DOHH2 (cell line): ENCODE measurements around the gene PPP2R2B.

ENCODE experiments used
- H3F3A ChIP-seq: fragments of 200-600 bp; sonication (generic), shearing (Covaris generic); 2 replicates; pipeline ENCODE4 v1.6.0; 2016; ENCODE audit warnings: antibody characterized with exemption, mild to moderate bottlenecking; ENCODE audit not compliant: control insufficient read depth, insufficient read depth
- H3K27ac ChIP-seq: fragments of 200-600 bp; sonication (generic); 2 replicates; pipeline ENCODE4 v1.5.1; 2014; ENCODE audit warnings: low read depth, mild to moderate bottlenecking, low read length, moderate library complexity
- H3K27me3 ChIP-seq: fragments of 200-600 bp; sonication (generic); 2 replicates; pipeline ENCODE4 v1.6.1; 2014; ENCODE audit warnings: mild to moderate bottlenecking, low read length, mixed read lengths; ENCODE audit not compliant: control insufficient read depth
- H3K36me3 ChIP-seq: fragments of 200-600 bp; sonication (generic); 2 replicates; pipeline ENCODE4 v1.6.1; 2014; ENCODE audit warnings: mild to moderate bottlenecking, low read length, moderate library complexity, mixed read lengths; ENCODE audit not compliant: control insufficient read depth
- H3K4me1 ChIP-seq: fragments of 200-600 bp; sonication (generic); 2 replicates; pipeline ENCODE4 v1.6.1; 2014; ENCODE audit warnings: mild to moderate bottlenecking, low read length, mixed read lengths; ENCODE audit not compliant: control insufficient read depth
- H3K4me2 ChIP-seq: fragments of 200-600 bp; sonication (generic); 2 replicates; pipeline ENCODE4 v1.6.0; 2014; ENCODE audit warnings: mild to moderate bottlenecking, low read length, moderate library complexity
- H3K4me3 ChIP-seq: fragments of 200-600 bp; sonication (generic); 2 replicates; pipeline ENCODE4 v1.5.1; 2014; ENCODE audit warnings: mild to moderate bottlenecking, low read length, mixed read lengths
- H3K79me2 ChIP-seq: fragments of 200-600 bp; sonication (generic); 2 replicates; pipeline ENCODE4 v1.6.1; 2014; ENCODE audit warnings: mild to moderate bottlenecking, low read length, mixed read lengths; ENCODE audit not compliant: control insufficient read depth
- H3K9me2 ChIP-seq: fragments of 200-600 bp; sonication (generic); replicated peaks from 2 replicates; pipeline ENCODE4 v1.6.1; 2014; ENCODE audit warnings: mild to moderate bottlenecking, low read length, mixed read lengths; ENCODE audit not compliant: control insufficient read depth
- H3K9me3 ChIP-seq: fragments of 200-600 bp; sonication (generic); 2 replicates; pipeline ENCODE4 v1.6.1; 2014; ENCODE audit warnings: antibody characterized with exemption, low read length, mixed read lengths; ENCODE audit not compliant: control insufficient read depth, insufficient read depth
- H4K20me1 ChIP-seq: fragments of 200-600 bp; sonication (generic); 2 replicates; pipeline ENCODE4 v1.6.0; 2014; ENCODE audit warnings: low read depth, mild to moderate bottlenecking, antibody characterized with exemption, low read length, moderate library complexity; ENCODE audit not compliant: control insufficient read depth, insufficient read depth
- EZH2phosphoT487 ChIP-seq: fragments of 200-600 bp; sonication (generic); IDR thresholded peaks from 2 replicates; pipeline ENCODE4 v1.6.1; 2017; ENCODE audit warnings: borderline replicate concordance, mild to moderate bottlenecking, antibody characterized with exemption, low read length, moderate library complexity, mixed read lengths
- TF ChIP-seq, protein P1 (sequence below): fragments of 200-600 bp; sonication (generic); IDR thresholded peaks from one replicate; pipeline ENCODE4 v1.5.1; 2014; ENCODE audit warnings: antibody characterized with exemption, mild to moderate bottlenecking, low read depth, low read length; ENCODE audit not compliant: poor library complexity, severe bottlenecking

The PPP2R2B gene

GRCh38 chr5:146718609-146719008, 159.9 kb downstream of the PPP2R2B start:
- TF ChIP-seq, protein P1, sequence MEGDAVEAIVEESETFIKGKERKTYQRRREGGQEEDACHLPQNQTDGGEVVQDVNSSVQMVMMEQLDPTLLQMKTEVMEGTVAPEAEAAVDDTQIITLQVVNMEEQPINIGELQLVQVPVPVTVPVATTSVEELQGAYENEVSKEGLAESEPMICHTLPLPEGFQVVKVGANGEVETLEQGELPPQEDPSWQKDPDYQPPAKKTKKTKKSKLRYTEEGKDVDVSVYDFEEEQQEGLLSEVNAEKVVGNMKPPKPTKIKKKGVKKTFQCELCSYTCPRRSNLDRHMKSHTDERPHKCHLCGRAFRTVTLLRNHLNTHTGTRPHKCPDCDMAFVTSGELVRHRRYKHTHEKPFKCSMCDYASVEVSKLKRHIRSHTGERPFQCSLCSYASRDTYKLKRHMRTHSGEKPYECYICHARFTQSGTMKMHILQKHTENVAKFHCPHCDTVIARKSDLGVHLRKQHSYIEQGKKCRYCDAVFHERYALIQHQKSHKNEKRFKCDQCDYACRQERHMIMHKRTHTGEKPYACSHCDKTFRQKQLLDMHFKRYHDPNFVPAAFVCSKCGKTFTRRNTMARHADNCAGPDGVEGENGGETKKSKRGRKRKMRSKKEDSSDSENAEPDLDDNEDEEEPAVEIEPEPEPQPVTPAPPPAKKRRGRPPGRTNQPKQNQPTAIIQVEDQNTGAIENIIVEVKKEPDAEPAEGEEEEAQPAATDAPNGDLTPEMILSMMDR: no peak
- no peak for TF ChIP-seq EZH2phosphoT487
- H4K20me1 ChIP-seq: no peaks in the 10 kb centered on the region
- H3K9me3 ChIP-seq: no peaks in the 10 kb centered on the region
- no peak overlapping the region for H3K27ac ChIP-seq
- no peaks in the 10 kb centered on the region for H3K27me3 ChIP-seq
- H3K9me2 ChIP-seq: no peaks in the 10 kb centered on the region
- H3K4me1 ChIP-seq: no peaks in the 10 kb centered on the region
- H3K4me3 ChIP-seq: no peak overlapping the region
- no peak overlapping the region for H3K4me2 ChIP-seq
- H3K36me3 ChIP-seq: no peaks in the 10 kb centered on the region
- no peaks in the 10 kb centered on the region for H3F3A ChIP-seq
- no peaks in the 10 kb centered on the region for H3K79me2 ChIP-seq

DNA sequence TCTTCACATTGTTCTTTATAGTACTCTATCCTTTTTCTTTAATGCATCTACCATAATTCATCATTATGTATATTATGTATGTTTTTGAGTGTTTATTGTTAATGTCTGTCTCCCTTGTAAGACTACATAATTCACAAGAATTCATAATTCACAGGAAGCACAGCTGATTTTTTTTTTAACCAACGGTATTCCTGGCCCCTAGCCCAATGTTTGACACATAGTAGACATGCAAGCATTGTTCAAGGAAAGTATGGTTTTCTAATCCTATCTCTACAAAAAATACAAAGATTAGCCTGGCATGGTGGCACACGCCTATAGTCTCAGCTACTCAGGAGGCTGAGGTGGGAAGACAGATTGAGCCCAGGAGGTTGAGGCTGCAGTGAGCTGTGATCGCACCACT, 160.6 kb downstream of the PPP2R2B start:
- H3K27me3 ChIP-seq: no peaks in the 10 kb centered on the region
- no peak overlapping the region for H3K4me3 ChIP-seq
- no peaks in the 10 kb centered on the region for H3K9me3 ChIP-seq
- H3F3A ChIP-seq: no peaks in the 10 kb centered on the region
- no peaks in the 10 kb centered on the region for H4K20me1 ChIP-seq
- no peaks in the 10 kb centered on the region for H3K36me3 ChIP-seq
- H3K27ac ChIP-seq: no peak overlapping the region
- no peak for TF ChIP-seq EZH2phosphoT487
- TF ChIP-seq, protein P1: no peak
- no peak overlapping the region for H3K4me2 ChIP-seq
- no peaks in the 10 kb centered on the region for H3K79me2 ChIP-seq
- no peaks in the 10 kb centered on the region for H3K4me1 ChIP-seq
- H3K9me2 ChIP-seq: no peaks in the 10 kb centered on the region

DNA sequence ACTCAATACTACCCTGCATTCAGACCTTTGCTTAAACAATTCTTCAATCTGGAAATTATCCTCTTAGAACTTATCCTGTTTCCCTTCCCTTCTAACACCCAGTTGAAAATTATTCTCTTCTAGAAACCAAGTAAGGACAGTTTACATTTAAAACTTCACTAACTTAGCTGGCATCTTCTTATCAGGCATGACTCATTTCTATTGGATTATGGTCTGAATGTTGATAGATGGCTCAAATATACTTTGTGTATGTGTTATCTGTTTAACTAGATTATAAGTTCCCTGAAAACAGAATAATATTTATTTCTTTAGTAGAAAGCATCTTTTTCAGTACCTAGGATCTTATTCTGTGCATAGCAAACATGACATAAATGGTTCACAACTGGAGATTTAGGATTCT, 161.9 kb downstream of the PPP2R2B start:
- Histone ChIP-seq H3K4me3 (no peak overlapping the region), H3K9me3 (no peaks in the 10 kb centered on the region), H3K9me2 (no peaks in the 10 kb centered on the region), H3K4me1 (no peaks in the 10 kb centered on the region), H3F3A (no peaks in the 10 kb centered on the region), H3K27me3 (no peaks in the 10 kb centered on the region), H3K27ac (no peak overlapping the region), H3K79me2 (no peaks in the 10 kb centered on the region), H4K20me1 (no peaks in the 10 kb centered on the region), H3K4me2 (no peak overlapping the region), H3K36me3 (no peaks in the 10 kb centered on the region)
- TF ChIP-seq EZH2phosphoT487: no peak
- TF ChIP-seq, protein P1: no peak

GRCh38 chr5:146710348-146710747, 168.2 kb downstream of the PPP2R2B start:
- H3K79me2 ChIP-seq: no peaks in the 10 kb centered on the region
- no peak overlapping the region for H3K4me2 ChIP-seq
- TF ChIP-seq, protein P1: no peak
- TF ChIP-seq EZH2phosphoT487: no peak
- no peak overlapping the region for H3K27ac ChIP-seq
- no peaks in the 10 kb centered on the region for H3K27me3 ChIP-seq
- H4K20me1 ChIP-seq: no peaks in the 10 kb centered on the region
- no peaks in the 10 kb centered on the region for H3K9me2 ChIP-seq
- H3K4me3 ChIP-seq: no peak overlapping the region
- H3F3A ChIP-seq: no peaks in the 10 kb centered on the region
- H3K9me3 ChIP-seq: no peaks in the 10 kb centered on the region
- H3K4me1 ChIP-seq: no peaks in the 10 kb centered on the region
- no peaks in the 10 kb centered on the region for H3K36me3 ChIP-seq
